HepG2 (cell line): ENCODE data around the gene C4orf17. TPM values are rescaled to one million over a fixed set of nuclear protein-coding genes. Genes with fewer than 3 reads are reported as not detected.

Experiments
- FOSL2 ChIP-seq: sonication (generic); formaldehyde crosslinking; IDR thresholded peaks from 2 replicates; pipeline ENCODE4 v1.4.0; 2020; ENCODE audit warnings: missing genetic modification reagents
- NR2F1 ChIP-seq, 2 experiments: fragments of 450-650 bp in 1 of 2; formaldehyde crosslinking in 1 of 2; IDR thresholded peaks; 2 replicates each; pipeline versions ENCODE4 v1.5.0 to v1.6.1; 2016 to 2020; ENCODE audit warnings: mild to moderate bottlenecking in 1 of 2, missing compliant biosample characterization in 1 of 2, missing genetic modification reagents in 1 of 2, moderate library complexity in 1 of 2
- NRL ChIP-seq: sonication (generic); formaldehyde crosslinking; IDR thresholded peaks from 2 replicates; pipeline ENCODE4 v1.5.0; 2020; ENCODE audit warnings: missing genetic modification reagents, mild to moderate bottlenecking, moderate library complexity, borderline replicate concordance
- RBFOX2 ChIP-seq: fragments of 200-400 bp; formaldehyde crosslinking; IDR thresholded peaks from 2 replicates; pipeline ENCODE4 v1.6.1; 2017; ENCODE audit warnings: low read depth, mild to moderate bottlenecking, low read length
- RFX3 ChIP-seq: IDR thresholded peaks from 2 replicates; pipeline ENCODE4 v1.6.1; 2016; ENCODE audit warnings: missing biosample characterization, missing genetic modification reagents
- RXRA ChIP-seq: sonication (generic); formaldehyde crosslinking; IDR thresholded peaks from 2 replicates; pipeline ENCODE4 v1.5.1; 2020; ENCODE audit warnings: missing genetic modification reagents
- SAFB2 ChIP-seq: sonication (generic); formaldehyde crosslinking; IDR thresholded peaks from 2 replicates; pipeline ENCODE4 v1.5.1; 2020; ENCODE audit warnings: missing genetic modification reagents, low read depth, mild to moderate bottlenecking, borderline replicate concordance
- SIN3A ChIP-seq: IDR thresholded peaks from 2 replicates; pipeline ENCODE4 v1.6.1; 2011; ENCODE audit warnings: low read depth, mild to moderate bottlenecking, control low read depth, low read length, borderline replicate concordance
- SOX5 ChIP-seq: IDR thresholded peaks from 2 replicates; pipeline ENCODE4 v1.6.1; 2016; ENCODE audit warnings: borderline replicate concordance
- ZNF350 ChIP-seq: sonication (generic); formaldehyde crosslinking; IDR thresholded peaks from 2 replicates; pipeline ENCODE4 v1.4.0; 2020; ENCODE audit warnings: mild to moderate bottlenecking, low read depth, missing genetic modification reagents, borderline replicate concordance
- ZNF501 ChIP-seq: sonication (generic); formaldehyde crosslinking; IDR thresholded peaks from 2 replicates; pipeline ENCODE4 v1.5.1; 2020; ENCODE audit warnings: mild to moderate bottlenecking, moderate library complexity, missing genetic modification reagents
- ZNF883 ChIP-seq: sonication (generic); formaldehyde crosslinking; IDR thresholded peaks from 2 replicates; pipeline ENCODE4 v1.5.1; 2020; ENCODE audit warnings: mild to moderate bottlenecking, missing genetic modification reagents; ENCODE audit errors: not compliant biosample characterization
- polyA plus RNA-seq, 8 experiments: library from polyadenylated mRNA; depleted of rRNA in 3 of 8; stranded (reverse) in 7 of 8; unstranded in 1 of 8; fragments of >200 nt; fragmentation: Illumina TruSeq in 4 of 8; extraction: Trizol in 4 of 8; gene quantifications; 2 replicates each; pipeline versions ENCODE4 v1.2.1 to v1.2.3, GENCODE V29; 2011 to 2016; ENCODE audit warnings: low read depth in 4 of 8, missing spikeins in 1 of 8, mixed read lengths in 1 of 8; ENCODE audit not compliant: insufficient read depth in 1 of 8
- total RNA-seq, 5 experiments: library from RNA; depleted of rRNA; stranded (reverse); fragments of >200 nt; fragmentation: Illumina TruSeq; extraction: Trizol; gene quantifications; 2 replicates each; pipeline ENCODE4 v1.2.3, GENCODE V29; 2016; ENCODE audit warnings: low read depth in 1 of 5
- TF ChIP-seq, protein P1 (sequence below): fragments of 450-650 bp; IDR thresholded peaks from 2 replicates; pipeline ENCODE4 v1.6.1; 2016
- TF ChIP-seq, protein P2 (sequence below): sonication (generic); formaldehyde crosslinking; IDR thresholded peaks from 2 replicates; pipeline ENCODE4 v1.8.1; 2022; ENCODE audit warnings: mild to moderate bottlenecking, missing genetic modification reagents
- TF ChIP-seq, protein P3 (sequence below): sonication (generic); formaldehyde crosslinking; IDR thresholded peaks from 2 replicates; pipeline ENCODE4 v1.4.0; 2020; ENCODE audit warnings: missing genetic modification reagents
- TF ChIP-seq, protein P4 (sequence below): sonication (generic); formaldehyde crosslinking; IDR thresholded peaks from 2 replicates; pipeline ENCODE4 v1.5.0; 2020; ENCODE audit warnings: mild to moderate bottlenecking, low read depth, missing genetic modification reagents, borderline replicate concordance

C4orf17 gene
- total and polyA plus RNA-seq, 2 of the 13 experiments (the other 11 are each of a cell fraction or from before 2014, with no cell fraction given): not detected

DNA sequence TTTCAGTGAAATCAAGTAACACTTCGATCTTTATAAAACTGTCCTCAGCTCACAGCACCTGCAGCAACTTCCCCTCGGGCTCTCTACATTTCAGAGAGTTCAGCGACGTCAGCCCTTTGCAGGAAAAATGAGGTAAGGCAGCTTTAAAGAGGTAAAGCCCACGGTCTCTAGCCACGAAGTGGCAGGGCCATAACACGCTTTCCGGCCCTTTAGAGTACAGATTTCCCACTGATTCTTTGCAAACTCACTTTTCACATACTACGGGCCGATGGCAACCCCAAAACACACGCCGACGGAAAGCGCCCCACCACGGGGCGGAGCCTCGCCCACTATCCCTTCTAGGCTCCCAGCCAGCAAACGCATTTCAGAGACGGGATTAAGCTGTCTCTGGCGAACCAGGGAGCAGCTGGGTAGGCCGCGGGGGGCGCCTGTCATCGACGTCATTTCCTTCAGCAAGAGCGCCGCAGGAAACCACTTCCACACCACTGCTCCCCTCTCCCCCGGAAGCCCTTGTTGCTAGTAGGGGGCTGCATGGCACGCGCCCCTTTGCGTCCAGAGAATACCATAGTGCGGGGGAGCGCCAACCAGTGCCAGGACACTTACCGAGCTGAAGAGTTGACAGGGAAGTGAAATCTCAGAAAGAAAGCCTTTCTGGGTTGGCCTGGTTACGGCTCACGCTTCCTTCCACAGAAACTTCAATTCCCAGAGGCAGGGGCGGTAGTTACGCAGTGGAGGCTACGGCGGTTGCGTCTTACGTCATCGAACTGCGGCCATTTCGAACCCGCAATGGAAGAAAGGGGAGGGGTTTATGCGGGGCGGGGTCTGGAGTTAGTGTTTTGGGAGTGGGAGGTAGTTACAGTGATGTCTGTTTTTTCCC, 52.7 kb downstream of the C4orf17 start, which contains the start of gene TRMT10A (continued):
- TF ChIP-seq SIN3A (0 out of 2 replicates have a peak, but pooled peaks have one; percentile 36), NRL (CRISPR knock-in tag) (no peak), SOX5 (CRISPR knock-in tag) (peak; percentile 57), FOSL2 (CRISPR knock-in tag) (peak; percentile 14), NR2F1 (CRISPR knock-in tag; IDR thresholded peaks at IDR 0.05) (0 out of 4 replicates have a peak, but pooled peaks of 1 of the 2 experiments have one; percentile 9), ZNF501 (CRISPR knock-in tag) (peak; percentile 85), RXRA (CRISPR knock-in tag) (peak; percentile 52; the same call in 1 of the 2 replicates), SAFB2 (CRISPR knock-in tag) (peak; percentile 66; the same call in 1 of the 2 replicates), ZNF350 (CRISPR knock-in tag) (peak; percentile 73; the same call in 1 of the 2 replicates), RFX3 (CRISPR knock-in tag) (no peak; the same call in 1 of the 2 replicates), ZNF883 (CRISPR knock-in tag) (no peak), RBFOX2 (peak; percentile 81)
- TF ChIP-seq, protein P1, sequence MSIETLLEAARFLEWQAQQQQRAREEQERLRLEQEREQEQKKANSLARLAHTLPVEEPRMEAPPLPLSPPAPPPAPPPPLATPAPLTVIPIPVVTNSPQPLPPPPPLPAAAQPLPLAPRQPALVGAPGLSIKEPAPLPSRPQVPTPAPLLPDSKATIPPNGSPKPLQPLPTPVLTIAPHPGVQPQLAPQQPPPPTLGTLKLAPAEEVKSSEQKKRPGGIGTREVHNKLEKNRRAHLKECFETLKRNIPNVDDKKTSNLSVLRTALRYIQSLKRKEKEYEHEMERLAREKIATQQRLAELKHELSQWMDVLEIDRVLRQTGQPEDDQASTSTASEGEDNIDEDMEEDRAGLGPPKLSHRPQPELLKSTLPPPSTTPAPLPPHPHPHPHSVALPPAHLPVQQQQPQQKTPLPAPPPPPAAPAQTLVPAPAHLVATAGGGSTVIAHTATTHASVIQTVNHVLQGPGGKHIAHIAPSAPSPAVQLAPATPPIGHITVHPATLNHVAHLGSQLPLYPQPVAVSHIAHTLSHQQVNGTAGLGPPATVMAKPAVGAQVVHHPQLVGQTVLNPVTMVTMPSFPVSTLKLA: peak; percentile 38; the same call in 1 of the 2 replicates
- TF ChIP-seq, protein P2, sequence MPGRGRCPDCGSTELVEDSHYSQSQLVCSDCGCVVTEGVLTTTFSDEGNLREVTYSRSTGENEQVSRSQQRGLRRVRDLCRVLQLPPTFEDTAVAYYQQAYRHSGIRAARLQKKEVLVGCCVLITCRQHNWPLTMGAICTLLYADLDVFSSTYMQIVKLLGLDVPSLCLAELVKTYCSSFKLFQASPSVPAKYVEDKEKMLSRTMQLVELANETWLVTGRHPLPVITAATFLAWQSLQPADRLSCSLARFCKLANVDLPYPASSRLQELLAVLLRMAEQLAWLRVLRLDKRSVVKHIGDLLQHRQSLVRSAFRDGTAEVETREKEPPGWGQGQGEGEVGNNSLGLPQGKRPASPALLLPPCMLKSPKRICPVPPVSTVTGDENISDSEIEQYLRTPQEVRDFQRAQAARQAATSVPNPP: 0 out of 2 replicates have a peak, but pooled peaks have one; percentile 68
- TF ChIP-seq, protein P3, sequence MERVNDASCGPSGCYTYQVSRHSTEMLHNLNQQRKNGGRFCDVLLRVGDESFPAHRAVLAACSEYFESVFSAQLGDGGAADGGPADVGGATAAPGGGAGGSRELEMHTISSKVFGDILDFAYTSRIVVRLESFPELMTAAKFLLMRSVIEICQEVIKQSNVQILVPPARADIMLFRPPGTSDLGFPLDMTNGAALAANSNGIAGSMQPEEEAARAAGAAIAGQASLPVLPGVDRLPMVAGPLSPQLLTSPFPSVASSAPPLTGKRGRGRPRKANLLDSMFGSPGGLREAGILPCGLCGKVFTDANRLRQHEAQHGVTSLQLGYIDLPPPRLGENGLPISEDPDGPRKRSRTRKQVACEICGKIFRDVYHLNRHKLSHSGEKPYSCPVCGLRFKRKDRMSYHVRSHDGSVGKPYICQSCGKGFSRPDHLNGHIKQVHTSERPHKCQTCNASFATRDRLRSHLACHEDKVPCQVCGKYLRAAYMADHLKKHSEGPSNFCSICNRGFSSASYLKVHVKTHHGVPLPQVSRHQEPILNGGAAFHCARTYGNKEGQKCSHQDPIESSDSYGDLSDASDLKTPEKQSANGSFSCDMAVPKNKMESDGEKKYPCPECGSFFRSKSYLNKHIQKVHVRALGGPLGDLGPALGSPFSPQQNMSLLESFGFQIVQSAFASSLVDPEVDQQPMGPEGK: peak; percentile 38; the same call in 1 of the 2 replicates
- TF ChIP-seq, protein P4, sequence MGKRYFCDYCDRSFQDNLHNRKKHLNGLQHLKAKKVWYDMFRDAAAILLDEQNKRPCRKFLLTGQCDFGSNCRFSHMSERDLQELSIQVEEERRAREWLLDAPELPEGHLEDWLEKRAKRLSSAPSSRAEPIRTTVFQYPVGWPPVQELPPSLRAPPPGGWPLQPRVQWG (CRISPR knock-in tag): no peak
